Measurements from ENCODE around the gene LVRN. TPM values are rescaled to one million over a fixed set of nuclear protein-coding genes. Genes with fewer than 3 reads are reported as not detected.

Gene LVRN
- total RNA-seq, 4 donors from 2014 or later = 4.2 to 15.9 (median 11.7) TPM

DNA sequence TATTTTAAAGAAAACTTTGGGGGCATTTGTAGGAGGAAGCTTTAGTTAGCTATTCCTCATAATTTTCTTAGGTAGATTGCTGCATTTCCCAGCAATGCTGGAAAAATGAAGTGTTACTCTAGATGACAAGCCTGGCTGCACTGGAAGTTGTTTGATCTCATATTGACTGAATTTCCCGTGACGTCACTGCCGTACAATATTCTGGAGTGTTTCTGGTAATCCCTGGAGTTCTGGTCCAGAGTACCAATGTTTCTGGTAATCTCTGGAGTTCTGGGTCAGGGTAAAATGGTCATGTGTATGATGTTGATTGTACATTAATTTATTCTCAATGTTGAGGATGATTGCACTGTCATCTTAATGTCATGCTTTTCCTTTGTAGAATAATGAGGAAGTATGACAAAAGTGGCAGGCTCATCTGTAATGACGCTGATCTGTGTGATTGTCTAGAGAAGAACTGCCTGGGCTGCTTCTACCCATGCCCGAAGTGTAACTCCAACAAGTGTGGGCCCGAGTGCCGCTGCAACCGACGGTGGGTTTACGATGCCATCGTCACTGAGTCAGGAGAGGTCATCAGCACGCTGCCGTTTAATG, 96.2 kb downstream of the LVRN start:
- Histone ChIP-seq H3K27ac (no peak overlapping the region), H3K4me3 (no peak overlapping the region), H3K27me3 (peaks cover 0 to 5% of the 10 kb centered on the region in 2 donors), H3K36me3 (no peaks in the 10 kb centered on the region), H3K9me3 (no peaks in the 10 kb centered on the region), H3K4me1 (no peaks in the 10 kb centered on the region)
- TF ChIP-seq POLR2A (IDR thresholded peaks at IDR 0.05) (no peak), EP300 (IDR thresholded peaks at IDR 0.05) (no peak)
- TF ChIP-seq, protein P1, sequence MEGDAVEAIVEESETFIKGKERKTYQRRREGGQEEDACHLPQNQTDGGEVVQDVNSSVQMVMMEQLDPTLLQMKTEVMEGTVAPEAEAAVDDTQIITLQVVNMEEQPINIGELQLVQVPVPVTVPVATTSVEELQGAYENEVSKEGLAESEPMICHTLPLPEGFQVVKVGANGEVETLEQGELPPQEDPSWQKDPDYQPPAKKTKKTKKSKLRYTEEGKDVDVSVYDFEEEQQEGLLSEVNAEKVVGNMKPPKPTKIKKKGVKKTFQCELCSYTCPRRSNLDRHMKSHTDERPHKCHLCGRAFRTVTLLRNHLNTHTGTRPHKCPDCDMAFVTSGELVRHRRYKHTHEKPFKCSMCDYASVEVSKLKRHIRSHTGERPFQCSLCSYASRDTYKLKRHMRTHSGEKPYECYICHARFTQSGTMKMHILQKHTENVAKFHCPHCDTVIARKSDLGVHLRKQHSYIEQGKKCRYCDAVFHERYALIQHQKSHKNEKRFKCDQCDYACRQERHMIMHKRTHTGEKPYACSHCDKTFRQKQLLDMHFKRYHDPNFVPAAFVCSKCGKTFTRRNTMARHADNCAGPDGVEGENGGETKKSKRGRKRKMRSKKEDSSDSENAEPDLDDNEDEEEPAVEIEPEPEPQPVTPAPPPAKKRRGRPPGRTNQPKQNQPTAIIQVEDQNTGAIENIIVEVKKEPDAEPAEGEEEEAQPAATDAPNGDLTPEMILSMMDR (IDR thresholded peaks at IDR 0.05) = no peak
- DNase-seq (ENCODE audit: low spot score in 2 of 2) = no peak
- WGBS, 2 donors = 79 to 85% methylated on average over 13 of the region's 13 CpGs

GRCh38 chr5:116062352-116062751, 100.1 kb downstream of the LVRN start:
- WGBS, 2 donors = 71 to 87% methylated on average over 2 of the region's 2 CpGs
- peaks cover 0 to 5% of the 10 kb centered on the region in 2 donors for H3K27me3 ChIP-seq
- no peaks in the 10 kb centered on the region for H3K9me3 ChIP-seq
- no peaks in the 10 kb centered on the region for H3K36me3 ChIP-seq
- TF ChIP-seq POLR2A (IDR thresholded peaks at IDR 0.05) (no peak), EP300 (IDR thresholded peaks at IDR 0.05) (no peak)
- TF ChIP-seq, protein P1 (IDR thresholded peaks at IDR 0.05) = no peak
- no peak overlapping the region for H3K27ac ChIP-seq
- H3K4me3 ChIP-seq = no peak overlapping the region
- no peaks in the 10 kb centered on the region for H3K4me1 ChIP-seq
- DNase-seq (ENCODE audit: low spot score in 2 of 2) = no peak

- no peak overlapping the region for H3K27ac ChIP-seq
- H3K4me3 ChIP-seq = no peak overlapping the region
- TF ChIP-seq EP300 (IDR thresholded peaks at IDR 0.05) = no peak
- no peak for TF ChIP-seq POLR2A (IDR thresholded peaks at IDR 0.05)
- TF ChIP-seq, protein P1 (IDR thresholded peaks at IDR 0.05) = no peak
- no peaks in the 10 kb centered on the region for H3K9me3 ChIP-seq
- DNase-seq (ENCODE audit: low spot score in 2 of 2) = no peak
- no peaks in the 10 kb centered on the region for H3K36me3 ChIP-seq
- H3K4me1 ChIP-seq = no peaks in the 10 kb centered on the region
- H3K27me3 ChIP-seq = peaks cover 0 to under 1% of the 10 kb centered on the region in 2 donors
- WGBS, 2 donors = 60 to 61% methylated on average over 3 of the region's 3 CpGs
Observed at GRCh38 chr5:116063950-116064349, 101.7 kb downstream of the LVRN start.

DNA sequence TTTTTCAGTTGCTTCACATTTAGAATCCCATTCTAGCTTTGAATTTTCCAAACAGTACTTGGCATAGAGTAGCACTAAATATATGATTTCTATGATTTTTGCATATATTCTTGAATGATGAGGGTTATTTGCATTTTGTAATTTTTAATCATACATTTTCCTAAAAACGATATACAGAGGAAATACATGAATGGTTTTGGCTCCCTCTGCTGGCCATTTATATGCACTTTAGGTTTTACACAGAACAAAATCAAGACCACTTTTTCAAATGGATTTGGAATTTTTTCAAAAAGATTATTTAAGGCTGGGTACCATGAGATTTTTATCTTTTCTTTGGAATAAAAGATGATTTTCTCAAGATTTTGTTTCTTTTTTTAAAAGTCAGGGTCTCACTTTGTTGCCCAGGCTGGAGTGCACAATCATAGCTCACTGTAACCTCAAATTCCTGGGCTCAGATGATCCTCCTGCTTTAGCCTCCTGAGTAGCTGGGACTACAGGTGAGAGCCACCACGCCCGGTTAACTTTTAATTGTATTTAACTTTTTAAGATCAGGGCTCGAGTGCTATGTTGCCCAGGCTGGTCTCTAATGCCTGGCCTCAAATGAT, 105.9 kb downstream of the LVRN start:
- 30 to 32% methylated on average over 4 of the region's 4 CpGs for WGBS, 2 donors
- Histone ChIP-seq H3K9me3 (no peaks in the 10 kb centered on the region), H3K4me3 (no peak overlapping the region), H3K36me3 (no peaks in the 10 kb centered on the region), H3K27ac (no peak overlapping the region), H3K4me1 (no peaks in the 10 kb centered on the region), H3K27me3 (no peaks in the 10 kb centered on the region)
- peak in 1 of 2 donors; percentile 82 for DNase-seq (ENCODE audit: low spot score in 2 of 2)
- TF ChIP-seq, protein P1 (IDR thresholded peaks at IDR 0.05) = peak; percentile 65 to 82 (median 69)
- no peak for TF ChIP-seq POLR2A (IDR thresholded peaks at IDR 0.05)

DNA sequence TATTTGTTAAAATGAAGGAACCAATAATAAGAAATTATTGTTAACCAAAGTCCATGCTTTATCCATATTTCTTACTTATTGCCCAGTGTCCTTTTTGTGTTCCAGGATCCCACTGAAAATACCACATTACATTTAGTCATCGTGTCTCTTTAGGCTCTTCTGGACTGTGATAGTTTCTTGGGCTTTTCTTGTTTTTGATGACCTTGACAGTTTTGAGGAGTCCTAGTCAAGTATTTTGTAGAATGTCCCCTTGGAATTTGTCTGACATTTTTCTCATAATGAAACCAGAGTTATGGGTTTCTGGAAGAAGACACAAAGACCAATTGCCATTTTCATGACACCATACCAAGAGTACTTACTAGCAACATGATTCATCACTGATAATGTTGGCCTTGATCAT, 108.9 kb downstream of the LVRN start:
- Histone ChIP-seq H3K9me3 (no peaks in the 10 kb centered on the region), H3K4me1 (no peaks in the 10 kb centered on the region), H3K27me3 (no peaks in the 10 kb centered on the region), H3K27ac (no peak overlapping the region), H3K36me3 (no peaks in the 10 kb centered on the region), H3K4me3 (no peak overlapping the region)
- TF ChIP-seq, protein P1 (IDR thresholded peaks at IDR 0.05) = no peak
- no peak for TF ChIP-seq POLR2A (IDR thresholded peaks at IDR 0.05)
- no peak for TF ChIP-seq EP300 (IDR thresholded peaks at IDR 0.05)
- DNase-seq (ENCODE audit: low spot score in 2 of 2) = no peak
- WGBS, 2 donors = 86 to 92% methylated on average over 1 of the region's 1 CpG

Data from tibial nerve (tissue), 4 donors.